Panc1 (cell line): Measurements from ENCODE around the gene GAB1.

Experiments
- CTCF ChIP-seq: fragments of 450-650 bp; IDR thresholded peaks from 2 replicates; pipeline ENCODE4 v1.5.1; 2017; ENCODE audit warnings: mild to moderate bottlenecking
- POLR2AphosphoS5 ChIP-seq: IDR thresholded peaks from 2 replicates; pipeline ENCODE4 v1.6.1; 2012; ENCODE audit warnings: mild to moderate bottlenecking, low read depth, low read length, moderate library complexity
- REST ChIP-seq, 2 experiments: IDR thresholded peaks; 2 replicates each; pipeline ENCODE4 v1.6.1; 2011 to 2012; ENCODE audit warnings: low read depth in 2 of 2, control low read depth in 1 of 2, low read length in 1 of 2, mild to moderate bottlenecking in 1 of 2, moderate library complexity in 1 of 2; ENCODE audit not compliant: insufficient read depth in 1 of 2
- SIN3A ChIP-seq: IDR thresholded peaks from 2 replicates; pipeline ENCODE4 v1.6.1; 2012; ENCODE audit warnings: low read depth, mild to moderate bottlenecking, low read length, moderate library complexity, borderline replicate concordance; ENCODE audit not compliant: insufficient read depth
- TCF7L2 ChIP-seq: IDR thresholded peaks from 2 replicates; pipeline ENCODE4 v1.6.1; 2011; ENCODE audit warnings: mild to moderate bottlenecking, low read depth, low read length, inconsistent platforms

- no peak for TF ChIP-seq CTCF
- TF ChIP-seq SIN3A, result no peak
- no peak for TF ChIP-seq POLR2AphosphoS5
- no peak for TF ChIP-seq REST (IDR thresholded peaks at IDR 0.05; ENCODE audit: insufficient read depth in 1 of 2, low read depth in 2 of 2, low read length in 1 of 2)
- no peak for TF ChIP-seq TCF7L2
Observed at GRCh38 chr4:143437937-143438336, 101.3 kb downstream of the GAB1 start.
